NOMO-1 treated with DMSO at 0.1 percent for 48 hours (cell line): ENCODE results near the gene DISP3.

ENCODE experiments used
- DNase-seq: peaks from one replicate; lab custom pipeline; 2025; ENCODE audit not compliant: unreplicated experiment; lab: John Stamatoyannopoulos, UW

Gene DISP3

DNA sequence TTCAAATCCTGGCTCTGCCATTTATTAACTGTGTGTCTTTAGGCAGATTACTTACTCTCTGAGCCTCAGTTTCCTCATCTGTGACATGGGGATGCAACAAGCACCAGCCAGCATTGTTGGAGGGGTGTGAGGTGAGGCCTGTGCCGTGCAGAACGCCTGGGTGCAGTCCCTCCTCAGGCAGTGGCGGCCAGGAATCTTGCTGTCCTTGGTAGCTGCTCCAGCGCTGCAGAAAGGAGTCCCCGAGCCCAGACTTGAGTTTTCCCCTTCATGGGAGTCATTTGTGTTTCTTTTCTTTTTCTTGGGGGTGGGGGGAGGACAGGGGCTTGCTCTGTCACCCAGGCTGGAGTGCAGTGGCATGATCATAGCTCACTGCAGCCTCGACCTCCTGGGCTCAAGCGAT, 46.6 kb downstream of the DISP3 start:
- DNase-seq: no peak

DNA sequence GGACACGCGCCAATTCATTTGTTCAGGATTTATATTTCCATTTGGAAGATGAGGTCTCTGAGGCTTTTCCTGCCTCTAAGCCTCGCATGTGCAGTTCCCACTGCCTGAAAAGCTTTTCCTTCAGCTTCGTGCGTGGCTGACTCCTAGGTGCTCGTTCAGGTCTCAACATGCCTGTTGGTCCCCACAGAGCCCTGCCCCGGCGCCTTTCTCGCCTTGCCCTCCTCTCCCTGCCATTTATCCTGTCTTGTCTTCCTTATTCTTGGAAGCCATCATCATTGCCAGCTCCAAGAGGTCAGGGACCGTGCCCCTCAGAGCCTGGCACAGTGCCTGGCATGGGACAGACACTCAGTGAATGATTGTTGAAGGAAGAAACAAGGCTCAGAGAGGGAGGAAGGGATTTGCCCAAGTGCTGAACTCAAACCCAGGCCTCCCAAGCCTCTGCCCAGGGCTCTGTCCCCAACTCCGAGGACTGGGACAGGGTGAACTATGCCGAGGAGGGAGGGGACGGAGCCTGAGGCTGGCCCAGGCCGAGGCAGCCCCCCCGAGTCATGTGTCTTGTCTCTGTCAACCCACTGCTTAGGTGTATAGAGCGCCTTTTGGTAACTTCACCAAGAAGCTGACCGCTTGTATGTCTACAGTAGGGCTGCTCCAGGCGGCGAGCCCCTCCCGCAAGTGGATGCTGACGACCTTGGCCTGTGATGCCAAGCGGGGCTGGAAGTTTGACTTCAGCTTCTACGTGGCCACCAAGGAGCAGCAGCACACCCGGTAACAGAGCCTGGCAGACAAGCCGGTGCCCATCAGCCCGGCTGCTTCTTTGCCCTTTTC, 47.3 kb downstream of the DISP3 start:
- DNase-seq: no peak

DNA sequence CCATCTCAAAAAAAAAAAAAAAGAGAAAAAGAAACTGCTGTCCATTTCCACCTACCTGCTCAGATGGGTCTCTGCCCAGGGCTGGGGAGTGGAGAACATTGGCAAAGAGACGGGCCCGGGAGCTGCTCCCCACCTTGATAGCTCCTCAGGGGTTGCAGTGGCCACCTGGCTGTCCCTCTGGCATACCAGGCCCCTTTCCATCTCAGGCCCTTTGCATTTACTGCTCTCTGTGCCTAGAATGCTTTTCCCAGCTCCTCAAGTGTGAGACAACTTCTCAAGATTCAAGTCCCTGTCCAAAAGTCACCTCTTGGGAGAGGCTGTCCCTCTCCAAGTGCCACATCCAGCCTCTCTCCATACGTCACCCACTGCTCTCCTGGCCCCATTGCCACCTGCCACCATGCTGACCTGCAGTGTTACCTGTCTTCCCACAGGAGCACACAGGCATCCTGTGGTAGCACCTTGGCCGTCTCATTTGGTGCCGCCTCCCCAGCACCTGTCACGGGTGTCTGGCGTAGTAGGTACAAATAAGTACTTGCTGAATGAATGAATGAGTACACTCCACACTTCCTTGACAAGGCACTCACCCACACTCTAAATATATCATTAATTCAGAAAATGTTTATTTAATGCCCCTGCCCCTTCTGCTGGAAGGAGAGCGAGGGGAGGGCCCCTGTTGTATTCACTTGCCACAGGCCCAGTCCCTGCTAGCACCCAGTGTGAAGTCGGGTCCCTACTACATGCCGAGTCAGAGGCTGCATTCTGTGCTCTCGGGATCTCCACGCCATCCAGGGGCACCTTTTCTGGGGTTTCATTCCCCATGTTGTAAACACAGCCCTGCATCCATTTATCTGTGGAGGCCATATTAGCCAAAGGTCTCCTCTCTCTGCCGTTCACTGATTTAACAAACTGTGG, 48.8 kb downstream of the DISP3 start:
- DNase-seq: no peak

DNA sequence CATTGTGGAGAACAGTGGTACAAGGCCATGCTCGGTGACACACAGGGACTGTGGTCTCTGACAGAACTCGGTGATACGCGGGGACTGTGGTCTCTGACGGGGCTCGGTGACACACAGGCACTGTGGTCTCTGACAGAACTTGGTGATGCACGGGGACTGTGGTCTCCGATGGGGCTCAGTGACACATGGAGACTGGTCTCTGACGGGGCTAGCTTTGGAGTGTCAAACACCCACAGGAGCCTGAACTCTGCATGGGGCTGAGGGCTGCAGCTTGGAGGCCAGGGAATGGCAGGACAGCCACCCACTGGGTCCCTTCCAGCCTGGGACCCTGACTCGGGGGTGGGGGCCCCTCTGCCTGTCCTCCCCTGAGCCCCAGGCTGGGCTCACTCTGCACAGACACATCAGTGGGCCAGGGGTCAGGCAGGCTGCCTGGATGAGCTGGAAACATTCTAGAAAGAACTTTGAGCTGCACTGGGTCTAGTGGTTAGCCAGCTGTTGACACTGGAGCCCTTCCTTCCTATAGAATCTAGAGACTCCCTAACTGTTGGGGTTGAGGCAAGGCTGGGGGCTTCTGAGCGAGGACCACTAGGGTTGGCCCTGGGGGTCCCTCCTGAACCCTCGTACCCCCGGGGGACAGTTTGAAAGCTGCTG, 49.8 kb downstream of the DISP3 start:
- no peak for DNase-seq

DNA sequence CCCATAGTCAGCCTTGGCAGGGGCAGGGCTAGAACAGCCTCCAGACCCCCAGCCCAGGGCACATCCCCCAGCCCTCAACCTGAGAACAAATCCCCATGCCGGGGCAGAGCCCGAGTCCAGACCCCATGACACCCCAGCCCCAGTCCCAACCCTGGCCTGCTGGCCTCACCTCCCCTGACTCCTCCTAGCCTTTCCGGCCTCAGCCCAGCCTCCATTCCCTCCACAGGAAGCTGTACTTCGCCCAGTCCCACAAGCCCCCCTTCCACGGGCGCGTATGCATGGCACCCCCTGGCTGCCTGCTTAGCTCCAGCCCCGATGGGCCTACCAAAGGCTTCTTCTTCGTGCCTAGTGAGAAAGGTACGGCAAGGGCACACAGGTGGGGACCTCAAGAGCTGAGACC, 50.4 kb downstream of the DISP3 start:
- DNase-seq: no peak

DNA sequence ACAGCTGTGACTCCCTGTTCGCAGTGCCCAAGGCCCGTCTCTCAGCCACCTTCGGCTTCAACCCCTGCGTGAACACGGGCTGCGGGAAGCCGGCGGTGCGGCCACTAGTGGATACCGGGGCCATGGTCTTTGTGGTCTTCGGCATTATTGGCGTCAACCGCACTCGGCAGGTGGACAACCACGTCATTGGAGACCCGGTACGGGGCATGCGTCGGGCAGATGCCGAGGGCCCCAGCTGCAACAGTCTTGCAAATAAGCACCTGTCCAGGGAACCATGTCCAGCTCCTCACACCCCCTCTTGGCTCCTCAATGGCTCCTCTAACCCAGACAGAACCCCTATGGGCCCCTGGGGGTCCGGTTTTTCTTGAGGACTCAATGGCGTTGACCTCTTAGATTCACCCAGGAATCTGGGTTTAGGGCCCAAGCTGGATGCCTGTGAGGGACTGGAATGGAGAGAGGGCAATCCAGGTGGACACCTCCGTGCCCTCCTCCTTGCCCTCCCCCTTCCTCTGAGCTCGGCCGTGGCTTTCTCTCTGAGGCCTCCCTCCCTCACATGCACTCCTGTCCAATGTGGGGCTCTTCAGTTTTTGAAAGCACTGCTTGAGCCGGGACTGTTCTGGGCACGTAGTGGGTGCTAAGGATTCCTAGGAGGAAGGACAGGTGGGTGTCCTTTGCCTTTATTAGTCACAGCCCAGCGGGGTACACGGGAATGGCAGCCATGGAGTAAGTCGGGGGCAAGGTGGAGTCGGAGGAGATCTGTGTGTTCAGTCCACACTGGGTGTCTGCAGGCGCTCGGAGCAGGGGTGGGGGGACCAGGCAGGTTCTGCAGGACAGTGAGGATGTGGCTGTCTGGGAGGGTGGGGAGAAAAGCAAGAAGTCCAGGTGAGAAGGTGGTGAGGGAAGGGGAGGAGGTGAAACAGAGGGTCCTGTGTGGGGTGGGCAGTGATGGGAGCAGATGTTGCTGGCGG, 51.1 kb downstream of the DISP3 start:
- DNase-seq: no peak

DNA sequence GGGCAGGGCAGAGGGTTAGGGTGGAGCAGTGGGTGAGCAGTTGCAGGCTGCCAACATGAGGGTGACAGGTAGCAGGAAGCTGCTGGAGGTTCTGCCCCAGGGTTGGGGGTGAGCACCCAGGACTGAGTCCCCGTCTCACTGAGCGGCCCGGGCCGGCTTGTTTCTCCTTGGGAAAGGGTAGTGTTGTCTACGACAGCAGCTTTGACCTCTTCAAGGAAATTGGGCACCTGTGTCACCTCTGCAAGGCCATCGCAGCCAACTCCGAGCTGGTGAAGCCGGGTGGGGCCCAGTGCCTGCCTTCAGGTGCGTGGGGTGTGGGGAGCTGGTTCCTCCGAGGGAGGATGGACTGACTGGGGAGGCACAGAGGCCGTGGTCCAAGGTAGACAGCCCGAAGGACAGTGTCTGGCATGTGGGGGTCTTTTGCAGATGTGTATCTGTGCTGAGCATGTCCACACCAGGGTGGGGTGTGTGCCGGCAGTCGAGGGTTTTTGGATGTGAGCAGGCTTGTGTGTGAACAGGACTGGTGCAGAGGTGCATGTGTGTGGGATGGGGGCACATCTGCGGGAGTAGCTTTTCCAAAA, 51.9 kb downstream of the DISP3 start:
- DNase-seq: no peak

DNA sequence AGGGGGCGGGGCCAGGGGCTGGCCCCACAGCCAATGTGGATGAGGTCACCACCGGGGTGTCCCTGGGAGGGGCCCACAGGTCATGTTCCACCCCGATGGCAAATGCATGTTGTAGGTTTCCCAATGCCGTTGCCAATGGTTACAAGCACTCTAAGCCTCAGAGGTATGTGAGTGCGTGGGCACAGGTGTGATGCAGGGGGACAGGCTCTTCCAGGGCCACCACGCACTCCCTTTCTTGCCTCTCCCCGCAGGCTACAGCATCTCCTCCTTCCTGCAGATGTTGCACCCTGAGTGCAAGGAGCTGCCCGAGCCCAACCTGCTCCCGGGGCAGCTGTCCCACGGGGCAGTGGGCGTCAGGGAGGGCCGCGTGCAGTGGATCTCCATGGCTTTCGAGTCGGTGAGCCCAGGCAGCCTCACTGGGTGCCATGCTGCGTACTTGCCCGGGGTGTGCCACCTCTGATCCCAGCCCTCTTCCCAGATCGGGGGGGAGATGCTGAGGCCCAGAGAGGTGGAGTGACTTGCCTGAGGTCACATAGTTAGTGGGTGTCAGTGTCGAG, 52.4 kb downstream of the DISP3 start:
- DNase-seq: no peak

DNA sequence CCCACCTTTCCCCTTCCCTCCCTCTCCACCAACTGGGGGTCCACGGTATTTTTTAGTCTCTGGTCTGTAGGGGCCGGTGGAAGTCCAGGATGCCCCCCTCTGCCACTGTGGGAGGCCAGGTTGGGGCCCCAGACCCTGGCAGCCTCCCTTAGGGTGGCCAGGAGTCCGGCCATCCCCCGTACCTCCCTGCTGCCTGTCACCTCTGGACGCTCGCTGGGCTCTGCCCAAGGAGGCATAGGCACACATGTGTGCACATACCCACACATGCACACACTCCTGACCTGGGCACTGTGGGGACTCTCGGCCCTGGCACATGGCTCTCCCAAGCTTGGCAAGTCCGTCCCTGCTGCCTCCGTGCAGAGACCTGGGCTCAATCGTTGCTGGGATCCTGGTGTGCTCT, 53.0 kb downstream of the DISP3 start:
- no peak for DNase-seq

DNA sequence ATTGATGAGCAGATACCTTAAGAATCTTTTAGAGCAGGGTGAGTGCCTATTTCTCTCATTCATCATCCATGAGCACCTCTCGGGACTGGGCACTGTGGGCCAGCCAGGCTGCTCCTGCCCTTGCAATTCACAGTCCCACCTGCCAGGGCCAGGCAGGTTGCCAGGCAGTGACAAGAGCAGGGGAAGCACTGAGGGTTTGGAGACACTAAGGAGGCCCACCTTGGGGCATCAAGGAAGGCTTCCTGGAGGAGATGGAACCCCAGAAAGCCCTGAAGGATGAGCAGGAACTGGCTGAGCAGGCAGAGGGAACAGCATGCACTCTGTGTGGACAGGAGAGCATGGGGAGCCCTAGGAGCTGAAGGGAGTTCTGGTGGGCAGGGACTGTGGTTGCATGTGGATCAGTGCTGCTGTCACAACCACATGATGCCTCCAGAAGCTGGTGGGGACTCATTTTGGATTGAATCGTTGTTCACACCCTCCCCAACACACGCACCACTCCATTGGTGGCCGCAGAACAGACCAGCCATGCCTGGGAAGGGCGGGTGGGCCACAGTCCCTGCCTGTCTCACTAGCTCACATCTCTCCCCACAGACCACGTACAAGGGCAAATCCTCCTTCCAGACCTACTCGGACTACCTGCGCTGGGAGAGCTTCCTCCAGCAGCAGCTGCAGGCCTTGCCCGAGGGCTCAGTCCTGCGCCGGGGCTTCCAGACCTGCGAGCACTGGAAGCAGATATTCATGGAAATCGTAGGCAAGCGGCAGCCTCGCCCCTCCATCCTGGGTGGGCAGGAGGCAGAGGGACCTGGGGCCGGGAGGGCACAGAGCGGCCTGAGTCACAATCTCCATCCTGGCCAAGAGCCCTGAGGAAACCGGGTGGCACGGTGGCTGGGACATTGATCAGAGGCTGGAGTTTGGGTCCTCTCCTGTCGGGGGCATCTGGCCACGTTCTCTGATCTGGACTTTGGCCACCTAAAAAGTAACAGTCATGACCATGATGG, 55.1 kb downstream of the DISP3 start:
- no peak for DNase-seq

DNA sequence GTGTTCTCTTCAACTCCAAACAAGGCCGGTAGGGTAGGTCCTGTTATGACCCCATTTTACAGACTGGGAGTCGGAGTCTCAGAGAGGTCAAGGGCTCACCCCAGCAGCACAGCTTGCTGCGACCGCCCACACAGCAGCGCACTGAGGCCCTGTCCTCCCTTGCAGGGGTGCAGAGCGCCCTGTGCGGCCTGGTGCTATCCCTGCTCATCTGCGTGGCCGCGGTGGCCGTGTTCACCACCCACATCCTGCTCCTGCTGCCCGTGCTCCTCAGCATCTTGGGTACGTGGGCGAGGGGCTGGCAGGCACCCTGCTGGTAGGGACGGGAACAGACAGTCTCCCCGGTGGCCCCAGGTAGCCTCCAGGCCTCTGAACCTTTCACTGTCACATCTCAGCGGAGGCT, 55.9 kb downstream of the DISP3 start:
- no peak for DNase-seq

DNA sequence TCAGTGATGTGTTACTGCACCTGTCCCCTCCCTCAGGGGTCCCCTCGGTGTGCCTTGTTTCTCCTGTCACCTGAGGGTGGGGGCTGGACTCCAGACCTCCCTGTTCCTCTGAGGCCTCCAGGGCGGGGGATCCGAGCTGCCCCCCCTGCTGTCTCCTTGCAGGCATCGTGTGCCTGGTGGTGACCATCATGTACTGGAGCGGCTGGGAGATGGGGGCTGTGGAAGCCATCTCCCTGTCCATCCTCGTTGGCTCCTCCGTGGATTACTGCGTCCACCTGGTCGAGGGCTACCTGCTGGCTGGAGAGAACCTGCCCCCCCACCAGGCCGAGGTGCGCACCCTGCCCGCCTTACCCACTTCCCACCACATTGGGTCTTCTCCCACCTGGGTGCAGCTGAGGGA, 56.4 kb downstream of the DISP3 start:
- no peak for DNase-seq

DNA sequence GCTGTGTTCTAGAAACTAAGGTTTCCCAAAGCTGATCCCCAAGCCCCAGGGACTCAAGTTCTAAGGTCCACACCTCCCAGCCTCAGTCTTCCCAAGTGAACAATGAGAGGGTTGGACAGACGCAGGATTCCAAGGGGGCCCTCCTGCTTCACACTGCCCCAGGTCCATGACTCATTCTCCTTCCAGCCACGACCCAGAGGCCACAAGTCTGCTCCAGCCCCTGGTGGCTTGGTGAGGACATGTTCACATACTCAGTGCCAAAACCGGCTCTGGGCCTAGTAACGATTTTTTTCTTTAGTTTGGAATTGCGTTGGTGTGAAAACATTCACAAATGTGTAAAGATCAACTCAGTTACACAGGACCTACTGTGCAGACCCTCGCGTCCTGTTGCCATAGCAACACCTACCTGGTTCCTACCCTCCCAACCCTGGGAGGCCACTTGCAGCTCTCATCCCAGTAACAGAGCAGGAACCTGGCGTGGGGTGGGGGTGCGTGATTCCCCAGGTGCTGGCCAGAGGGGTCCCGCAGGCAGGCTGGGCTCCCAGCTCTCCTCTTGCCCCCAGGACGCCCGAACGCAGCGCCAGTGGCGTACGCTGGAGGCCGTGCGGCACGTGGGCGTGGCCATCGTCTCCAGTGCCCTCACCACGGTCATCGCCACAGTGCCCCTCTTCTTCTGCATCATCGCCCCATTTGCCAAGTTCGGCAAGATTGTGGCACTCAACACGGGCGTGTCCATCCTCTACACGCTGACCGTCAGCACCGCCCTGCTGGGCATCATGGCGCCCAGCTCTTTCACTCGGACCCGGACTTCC, 57.0 kb downstream of the DISP3 start:
- DNase-seq: no peak

DNA sequence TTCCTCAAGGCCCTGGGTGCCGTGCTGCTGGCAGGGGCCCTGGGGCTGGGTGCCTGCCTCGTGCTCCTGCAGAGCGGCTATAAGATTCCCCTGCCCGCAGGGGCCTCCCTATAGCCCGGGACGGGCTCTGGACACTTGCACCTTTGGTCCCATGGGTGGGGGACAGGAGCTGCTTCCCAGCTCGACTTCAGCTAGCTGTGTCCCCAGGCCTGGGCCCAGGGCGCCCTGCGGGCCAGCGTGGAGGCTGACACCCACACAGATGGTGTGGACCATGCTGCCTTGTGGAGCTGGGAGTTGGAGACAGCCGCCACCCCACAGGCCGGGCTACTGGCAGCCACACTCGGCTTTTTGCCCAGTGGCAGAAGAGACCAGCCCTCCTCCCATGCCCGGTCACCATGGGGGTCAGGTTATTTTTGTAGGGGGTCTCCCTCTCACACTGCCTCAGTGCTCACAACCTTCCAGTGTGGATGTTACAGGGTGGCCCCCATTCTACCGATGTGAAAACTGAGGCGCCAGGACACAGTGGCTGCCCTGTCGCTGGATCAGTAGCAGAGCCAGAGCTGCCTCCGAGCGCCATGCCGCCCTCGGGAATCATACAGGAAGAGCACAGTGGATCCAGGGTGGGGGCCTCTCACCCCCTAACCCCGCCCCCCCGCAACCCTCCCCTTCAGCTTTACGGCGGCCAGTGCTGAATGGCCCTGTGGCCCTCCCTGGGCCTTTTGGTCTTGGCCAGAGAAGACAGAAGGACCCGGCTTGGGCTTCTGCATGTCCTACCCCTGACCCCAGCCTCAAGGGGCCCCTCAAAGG, 57.8 kb downstream of the DISP3 start:
- no peak for DNase-seq

DNA sequence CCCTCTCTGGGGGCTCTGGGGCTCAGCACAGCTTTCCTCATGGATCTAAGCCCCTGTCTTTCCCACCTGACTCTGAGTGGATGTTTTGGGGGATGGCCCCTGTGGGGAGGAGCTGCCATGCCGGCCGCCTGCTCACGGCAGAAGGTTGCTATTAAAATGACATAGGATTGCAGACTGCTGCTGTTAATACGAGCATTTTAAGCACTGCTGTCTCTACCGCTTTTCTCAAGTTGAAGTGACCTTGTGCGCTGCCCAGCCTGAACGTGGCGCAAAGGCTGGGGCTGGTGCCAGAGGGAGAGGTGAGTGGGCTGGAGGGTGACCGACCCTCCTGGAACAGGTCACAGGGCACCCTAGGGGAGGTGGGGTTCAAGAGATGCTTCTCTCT, 58.4 kb downstream of the DISP3 start:
- no peak for DNase-seq

DNA sequence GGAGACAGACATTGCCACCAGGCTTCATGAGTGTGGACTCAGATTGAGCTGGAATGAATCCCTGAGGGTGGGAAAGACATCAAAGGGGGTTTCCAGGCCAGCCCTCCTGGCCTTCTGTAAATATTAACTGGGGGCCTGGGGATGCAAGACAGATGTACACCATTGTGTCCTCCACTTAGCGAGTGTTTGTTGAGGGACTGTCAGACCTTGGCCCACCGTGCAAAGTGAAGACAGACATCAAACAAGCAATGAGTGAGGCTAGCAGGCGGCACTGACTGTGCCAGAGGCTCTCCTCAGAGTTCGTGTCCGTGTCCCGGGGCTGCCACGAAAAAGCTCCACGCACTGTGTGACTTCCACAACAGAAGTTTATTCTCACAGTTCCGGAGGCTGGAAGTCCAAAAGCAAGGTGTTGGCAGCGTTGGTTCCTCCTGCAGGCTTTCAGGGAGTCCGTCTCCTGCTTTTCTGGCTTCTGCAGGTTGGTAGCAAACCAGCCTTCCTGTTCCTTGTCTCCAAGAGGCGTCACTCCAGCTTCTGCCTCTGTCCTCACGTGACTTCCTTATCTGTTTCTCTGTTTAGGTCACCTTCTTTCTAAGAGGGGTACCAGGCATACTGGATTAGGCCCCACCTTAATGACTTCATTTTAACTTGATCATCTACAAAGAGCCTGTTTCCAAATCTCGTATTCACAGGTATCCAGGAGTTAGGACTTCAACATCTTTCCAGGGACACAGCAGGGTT, 59.1 kb downstream of the DISP3 start:
- no peak for DNase-seq
